Measurements from ENCODE around the gene PEX12.
"Not testable (repeated sequence)": the region's sequence is repeated elsewhere in the genome, so short reads cannot be mapped to it uniquely, and the experiment has no call there.

- TF ChIP-seq POLR2A, CTCF, POLR2AphosphoS5 (IDR thresholded peaks at IDR 0.05): not testable (repeated sequence)
Observed at GRCh38 chr17:35563181-35563580, 15.2 kb downstream of the PEX12 start.

Data from prostate gland (tissue), 2 donors.